ENCODE data around the gene F11R. TPM values are rescaled to one million over a fixed set of nuclear protein-coding genes. Genes with fewer than 3 reads are reported as not detected.

The F11R gene
- polyA plus RNA-seq, 1 experiment: 1.8 TPM

DNA sequence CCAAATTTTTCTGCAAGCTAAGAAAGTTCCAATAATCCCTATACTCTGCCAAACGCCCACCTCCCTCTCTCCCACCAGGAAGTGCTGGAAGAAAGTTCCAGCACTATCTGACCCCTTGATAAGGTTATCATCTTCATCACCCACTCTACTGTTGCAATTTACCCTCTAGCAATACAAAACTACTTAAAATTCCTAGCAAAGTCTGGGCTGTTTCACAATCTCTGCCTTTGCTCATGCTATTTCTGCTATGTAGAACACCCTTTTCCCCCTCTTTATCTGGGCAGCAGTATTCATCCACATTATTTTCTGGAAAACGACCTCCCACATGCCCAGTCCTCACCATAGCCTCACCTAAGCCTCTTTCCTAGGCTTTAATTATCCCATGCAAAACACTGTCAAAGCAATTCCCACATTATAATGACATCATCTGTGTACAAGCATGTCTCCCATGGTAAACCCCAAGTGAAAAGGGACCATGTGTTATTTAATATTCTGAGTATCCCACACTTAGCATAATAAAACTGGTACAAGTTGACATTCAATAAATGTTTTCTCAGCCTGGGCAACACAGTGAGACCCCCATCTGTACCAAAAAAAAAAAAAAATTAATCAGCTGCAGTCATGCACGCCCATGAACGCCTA lies 12.0 kb downstream of the F11R start:
- Histone ChIP-seq H3K4me3 (ENCODE audit: low read depth, low read length) (no peak overlapping the region), H3K36me3 (ENCODE audit: control insufficient read depth, insufficient read depth, low read length) (no peaks in the 10 kb centered on the region), H3K27me3 (ENCODE audit: control insufficient read depth, insufficient read depth, low read length) (no peaks in the 10 kb centered on the region)
- DNase-seq (ENCODE audit: low read depth): no peak
- TF ChIP-seq, protein P1, sequence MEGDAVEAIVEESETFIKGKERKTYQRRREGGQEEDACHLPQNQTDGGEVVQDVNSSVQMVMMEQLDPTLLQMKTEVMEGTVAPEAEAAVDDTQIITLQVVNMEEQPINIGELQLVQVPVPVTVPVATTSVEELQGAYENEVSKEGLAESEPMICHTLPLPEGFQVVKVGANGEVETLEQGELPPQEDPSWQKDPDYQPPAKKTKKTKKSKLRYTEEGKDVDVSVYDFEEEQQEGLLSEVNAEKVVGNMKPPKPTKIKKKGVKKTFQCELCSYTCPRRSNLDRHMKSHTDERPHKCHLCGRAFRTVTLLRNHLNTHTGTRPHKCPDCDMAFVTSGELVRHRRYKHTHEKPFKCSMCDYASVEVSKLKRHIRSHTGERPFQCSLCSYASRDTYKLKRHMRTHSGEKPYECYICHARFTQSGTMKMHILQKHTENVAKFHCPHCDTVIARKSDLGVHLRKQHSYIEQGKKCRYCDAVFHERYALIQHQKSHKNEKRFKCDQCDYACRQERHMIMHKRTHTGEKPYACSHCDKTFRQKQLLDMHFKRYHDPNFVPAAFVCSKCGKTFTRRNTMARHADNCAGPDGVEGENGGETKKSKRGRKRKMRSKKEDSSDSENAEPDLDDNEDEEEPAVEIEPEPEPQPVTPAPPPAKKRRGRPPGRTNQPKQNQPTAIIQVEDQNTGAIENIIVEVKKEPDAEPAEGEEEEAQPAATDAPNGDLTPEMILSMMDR (IDR thresholded peaks at IDR 0.05; ENCODE audit: insufficient read depth, low read depth, low read length): no peak
- ChIA-PET CTCF (interaction anchor here (1.0 to 4.6 kb wide), 2 partner anchors 12 to 89 kb away, joined by 3 to 25 read pairs; no protein-coding TSS in a partner anchor), POLR2A (interaction anchor here (0.6 kb wide), 1 partner anchor 9 kb away, joined by 5 read pairs; no protein-coding TSS in a partner anchor)

DNA sequence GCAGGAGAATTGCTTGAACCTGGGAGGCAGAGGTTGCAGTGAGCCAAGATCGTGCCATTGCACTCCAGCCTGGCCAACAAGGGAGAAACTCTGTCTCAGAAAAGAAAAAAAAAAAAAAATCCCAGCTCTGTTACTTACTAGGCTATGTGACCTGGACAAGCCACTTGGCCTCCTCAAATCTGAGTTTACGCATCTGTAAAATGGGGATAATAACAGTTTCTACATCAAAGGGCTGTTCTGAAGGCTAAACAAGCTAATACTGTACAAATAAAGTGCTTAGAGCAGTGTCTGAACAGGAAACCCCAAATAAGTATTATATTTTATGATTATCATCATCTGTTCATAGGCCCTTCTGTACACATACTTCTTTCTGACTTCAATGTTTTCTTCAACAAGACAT lies 13.6 kb downstream of the F11R start:
- POLR2A ChIA-PET: no interaction called here
- Histone ChIP-seq H3K27me3 (ENCODE audit: control insufficient read depth, insufficient read depth, low read length) (no peaks in the 10 kb centered on the region), H3K4me3 (ENCODE audit: low read depth, low read length) (no peak overlapping the region), H3K36me3 (ENCODE audit: control insufficient read depth, insufficient read depth, low read length) (no peaks in the 10 kb centered on the region)
- TF ChIP-seq, protein P1 (IDR thresholded peaks at IDR 0.05; ENCODE audit: insufficient read depth, low read depth, low read length): no peak
- CTCF ChIA-PET: interaction anchor here (1.2 to 4.6 kb wide), 5 partner anchors 10 to 176 kb away, joined by 3 to 25 read pairs (median 3); partner anchors contain the start of gene KLHDC9
- DNase-seq (ENCODE audit: low read depth): no peak

DNA sequence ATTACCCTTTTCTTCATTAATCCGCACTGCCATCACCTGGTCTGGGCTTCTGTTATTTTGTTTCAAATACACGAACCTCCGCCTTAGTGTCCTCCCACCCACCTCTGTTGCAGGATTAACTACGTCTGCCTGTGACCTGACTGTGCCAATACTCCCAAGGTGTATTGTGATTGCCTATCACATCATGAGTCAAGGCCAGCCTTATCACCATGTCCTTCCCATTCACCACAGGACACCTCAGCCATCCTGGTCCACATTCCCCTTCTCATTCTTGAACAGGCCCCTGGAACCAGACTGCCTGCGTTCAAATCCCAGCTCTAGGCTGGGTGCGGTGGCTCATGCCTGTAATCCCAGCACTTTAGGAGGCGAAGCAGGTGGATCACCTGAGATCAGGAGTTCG lies 14.4 kb downstream of the F11R start:
- Histone ChIP-seq H3K36me3 (ENCODE audit: control insufficient read depth, insufficient read depth, low read length) (no peaks in the 10 kb centered on the region), H3K4me3 (ENCODE audit: low read depth, low read length) (no peak overlapping the region), H3K27me3 (ENCODE audit: control insufficient read depth, insufficient read depth, low read length) (no peaks in the 10 kb centered on the region)
- CTCF ChIA-PET: interaction anchor here (1.2 to 4.6 kb wide), 3 partner anchors 9 to 175 kb away, joined by 3 to 25 read pairs (median 3); partner anchors contain the start of gene KLHDC9
- TF ChIP-seq, protein P1 (IDR thresholded peaks at IDR 0.05; ENCODE audit: insufficient read depth, low read depth, low read length): no peak
- no peak for DNase-seq (ENCODE audit: low read depth)
- POLR2A ChIA-PET: no interaction called here

DNA sequence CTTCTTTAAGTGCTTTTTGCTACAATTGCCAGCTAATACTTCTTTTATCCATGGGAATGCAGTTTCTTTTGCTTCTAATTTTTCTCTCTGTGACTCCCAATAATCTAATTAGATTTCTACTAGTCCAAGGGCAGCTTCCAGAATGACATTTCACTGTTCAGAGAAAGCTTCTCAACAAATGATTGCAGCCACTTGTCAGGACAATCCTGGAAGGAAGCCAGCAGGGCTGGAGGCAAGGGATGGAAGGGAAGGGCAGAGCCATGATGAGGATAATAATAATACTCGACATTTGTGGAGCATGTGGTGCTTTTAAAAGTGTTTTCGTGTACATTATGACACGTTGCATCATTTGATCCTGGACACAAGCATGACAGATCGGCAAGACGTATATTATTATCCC lies 19.4 kb downstream of the F11R start:
- TF ChIP-seq, protein P1 (IDR thresholded peaks at IDR 0.05; ENCODE audit: insufficient read depth, low read depth, low read length): no peak
- ChIA-PET CTCF (interaction anchor here (0.8 to 6.5 kb wide), 4 partner anchors 10 to 137 kb away, joined by 3 to 96 read pairs (median 4); partner anchors contain the start of gene KLHDC9), POLR2A (no interaction called here)

DNA sequence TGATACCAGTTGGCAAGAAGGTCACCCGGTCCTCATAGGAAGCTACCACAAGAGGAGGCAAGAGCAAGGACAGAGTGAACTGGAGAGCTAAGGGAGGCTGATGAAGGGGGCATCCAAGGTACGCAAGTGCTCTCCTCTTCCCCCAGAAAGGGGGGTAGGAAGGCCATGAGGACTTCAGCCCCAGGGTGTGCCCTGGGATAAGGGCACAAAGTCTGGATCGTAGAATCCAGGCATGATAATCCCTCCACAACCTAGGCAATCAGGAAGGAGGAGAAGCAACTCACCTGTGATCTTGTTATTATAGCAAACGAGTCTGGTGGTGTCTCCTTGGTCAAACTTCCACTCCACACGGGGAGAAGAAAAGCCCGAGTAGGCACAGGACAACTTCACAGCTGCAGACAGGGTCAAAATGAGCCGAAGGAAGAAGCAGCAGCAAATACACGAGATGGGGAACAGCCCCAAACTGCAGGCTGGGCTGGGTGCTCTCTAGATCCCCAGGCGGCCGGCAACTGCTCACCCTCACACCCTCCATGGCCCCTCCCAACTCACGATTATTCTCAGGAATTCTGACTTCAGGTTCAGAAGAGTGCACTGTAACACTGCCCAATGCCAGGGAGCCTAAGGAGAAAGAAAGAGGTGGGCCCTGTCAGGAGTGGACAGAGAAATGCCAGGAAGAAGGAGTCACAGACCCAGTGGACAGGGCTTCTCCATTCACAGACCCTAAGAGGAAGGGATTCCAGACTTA lies 20.0 kb downstream of the F11R start:
- DNase-seq (ENCODE audit: low read depth): no peak
- ChIA-PET POLR2A (interaction anchor here (0.5 kb wide), 1 partner anchor 9 kb away, joined by 5 read pairs; no protein-coding TSS in a partner anchor), CTCF (interaction anchor here (0.8 to 6.5 kb wide), 5 partner anchors 10 to 138 kb away, joined by 3 to 96 read pairs (median 3); partner anchors contain the start of genes KLHDC9 and USF1)
- H3K36me3 ChIP-seq (ENCODE audit: control insufficient read depth, insufficient read depth, low read length): no peaks in the 10 kb centered on the region
- no peak overlapping the region for H3K4me3 ChIP-seq (ENCODE audit: low read depth, low read length)
- H3K27me3 ChIP-seq (ENCODE audit: control insufficient read depth, insufficient read depth, low read length): no peaks in the 10 kb centered on the region; the same call in 1 of the 2 replicates
- TF ChIP-seq, protein P1 (IDR thresholded peaks at IDR 0.05; ENCODE audit: insufficient read depth, low read depth, low read length): no peak

More for the DNA sequence above, 19.4 kb downstream of the F11R start:
- Histone ChIP-seq H3K27me3 (ENCODE audit: control insufficient read depth, insufficient read depth, low read length) (no peaks in the 10 kb centered on the region; the same call in 1 of the 2 replicates), H3K36me3 (ENCODE audit: control insufficient read depth, insufficient read depth, low read length) (no peaks in the 10 kb centered on the region), H3K4me3 (ENCODE audit: low read depth, low read length) (no peak overlapping the region)
- DNase-seq (ENCODE audit: low read depth): no peak
